Mesendoderm (in vitro differentiated cells): ENCODE data around the gene TRAPPC2L.

Source experiments
- DNase-seq: peaks from one replicate; pipeline ENCODE4 v3.0.0; 2013
- H2AK5ac ChIP-seq: 2 replicates; pipeline ENCODE4 v1.6.1; 2013; ENCODE audit warnings: low read length, inconsistent platforms
- H2BK120ac ChIP-seq: 2 replicates; pipeline ENCODE4 v1.6.1; 2013; ENCODE audit warnings: low read depth, mild to moderate bottlenecking, low read length, moderate library complexity, mixed read lengths
- H2BK15ac ChIP-seq: replicated peaks from 2 replicates; pipeline ENCODE4 v1.6.1; 2013; ENCODE audit warnings: low read depth, mild to moderate bottlenecking, moderate library complexity
- H2BK5ac ChIP-seq: 2 replicates; pipeline ENCODE4 v1.6.1; 2013; ENCODE audit warnings: low read length, inconsistent platforms
- H3K18ac ChIP-seq: 2 replicates; pipeline ENCODE4 v1.6.1; 2013; ENCODE audit warnings: mild to moderate bottlenecking, low read length, mixed read lengths
- H3K23ac ChIP-seq: one replicate; pipeline ENCODE4 v1.6.1; 2013; ENCODE audit warnings: low read length
- H3K27ac ChIP-seq: 2 replicates; pipeline ENCODE4 v1.5.1; 2013; ENCODE audit warnings: low read depth, mild to moderate bottlenecking, inconsistent platforms, low read length, moderate library complexity
- H3K27me3 ChIP-seq: 2 replicates; pipeline ENCODE4 v1.6.1; 2013; ENCODE audit warnings: low read length, control low read depth, mild to moderate bottlenecking, inconsistent platforms; ENCODE audit not compliant: insufficient read depth, poor library complexity
- H3K36me3 ChIP-seq: 2 replicates; pipeline ENCODE4 v1.6.1; 2013; ENCODE audit warnings: low read length, inconsistent platforms; ENCODE audit not compliant: control insufficient read depth, insufficient read depth
- H3K4ac ChIP-seq: one replicate; pipeline ENCODE4 v1.6.1; 2013; ENCODE audit warnings: low read depth, mild to moderate bottlenecking, low read length, moderate library complexity
- H3K4me1 ChIP-seq: 2 replicates; pipeline ENCODE4 v1.6.1; 2013; ENCODE audit warnings: low read depth, low read length, inconsistent platforms; ENCODE audit not compliant: control insufficient read depth
- H3K4me2 ChIP-seq: 2 replicates; pipeline ENCODE4 v1.6.1; 2013; ENCODE audit warnings: low read length
- H3K4me3 ChIP-seq: 2 replicates; pipeline ENCODE4 v1.5.1; 2013; ENCODE audit warnings: mild to moderate bottlenecking, low read length
- H3K56ac ChIP-seq: one replicate; pipeline ENCODE4 v1.6.1; 2013; ENCODE audit warnings: low read length
- H3K79me1 ChIP-seq: 2 replicates; pipeline ENCODE4 v1.6.1; 2013; ENCODE audit warnings: low read length, inconsistent platforms
- H3K79me2 ChIP-seq: 2 replicates; pipeline ENCODE4 v1.6.1; 2013; ENCODE audit warnings: mild to moderate bottlenecking, low read length; ENCODE audit not compliant: control insufficient read depth, insufficient read depth
- H3K9ac ChIP-seq: 2 replicates; pipeline ENCODE4 v1.6.1; 2013; ENCODE audit warnings: low read length, inconsistent platforms
- H4K5ac ChIP-seq: one replicate; pipeline ENCODE4 v1.6.1; 2013; ENCODE audit warnings: low read length
- H4K8ac ChIP-seq: one replicate; pipeline ENCODE4 v1.6.1; 2013; ENCODE audit warnings: low read depth, mild to moderate bottlenecking, control low read depth, low read length, moderate library complexity
- WGBS: extraction: QIAGEN DNeasy Blood & Tissue Kit; methylation state at CpG from one replicate; pipeline ENCODE4 v1.1.7; 2013; ENCODE audit warnings: low lambda C conversion rate, missing lambda C conversion rate; ENCODE audit not compliant: insufficient coverage; ENCODE audit errors: extremely low coverage; 5-methylcytosine and 5-hydroxymethylcytosine counted together

The TRAPPC2L gene

DNA sequence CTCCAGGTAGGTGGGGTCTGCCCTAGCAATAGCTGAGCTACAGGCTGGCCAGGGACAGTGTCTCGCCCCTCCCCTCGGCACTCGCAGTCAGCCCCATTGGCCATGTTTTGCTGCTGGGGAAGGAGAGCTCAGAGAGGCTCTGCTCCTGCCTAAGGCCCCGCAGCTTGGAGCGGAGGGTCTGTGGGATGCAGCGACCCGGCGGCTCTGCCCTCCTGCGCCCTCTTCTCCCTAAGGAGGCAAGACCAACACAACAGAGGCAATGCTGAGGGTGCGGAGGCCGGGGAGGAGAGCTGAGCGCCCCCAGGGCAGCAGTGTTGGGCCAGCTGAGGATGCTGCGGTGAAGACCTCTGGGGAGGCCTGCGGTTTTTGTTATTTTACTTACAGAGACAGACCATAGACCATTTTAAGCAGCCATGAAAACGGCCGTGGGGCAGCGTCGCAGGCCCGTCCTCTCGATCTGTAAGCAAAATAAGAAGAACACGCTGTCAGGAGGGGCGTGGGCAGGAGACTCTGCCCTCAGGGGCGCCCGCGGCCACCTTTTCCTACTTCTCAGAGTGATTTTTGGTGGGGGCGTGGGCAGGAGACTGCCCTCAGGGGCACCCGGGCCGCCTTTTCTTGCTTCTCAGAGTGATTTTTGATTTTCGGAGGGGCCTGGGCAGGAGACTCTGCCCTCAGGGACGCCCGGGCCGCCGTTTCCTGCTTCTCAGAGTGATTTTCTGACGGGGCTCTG, 40.9 kb downstream of the TRAPPC2L start:
- no peaks in the 10 kb centered on the region for H3K36me3 ChIP-seq
- WGBS, result no CpG with 5 or more reads among the region's 34 CpGs
- H2AK5ac ChIP-seq, result no peak overlapping the region
- H4K8ac ChIP-seq, result no peak overlapping the region
- no peak overlapping the region for H3K4me2 ChIP-seq
- H3K9ac ChIP-seq, result no peak overlapping the region
- H3K4me1 ChIP-seq, result no peaks in the 10 kb centered on the region
- no peak overlapping the region for H2BK5ac ChIP-seq
- no peaks in the 10 kb centered on the region for H3K79me2 ChIP-seq
- H3K4ac ChIP-seq, result no peak overlapping the region
- no peak overlapping the region for H3K27ac ChIP-seq
- no peak overlapping the region for H3K23ac ChIP-seq
- no peak overlapping the region for H3K4me3 ChIP-seq
- no peak overlapping the region for H3K18ac ChIP-seq
- DNase-seq, result no peak
- no peaks in the 10 kb centered on the region for H3K79me1 ChIP-seq
- no peak overlapping the region for H2BK120ac ChIP-seq
- no peak overlapping the region for H2BK15ac ChIP-seq
- no peak overlapping the region for H4K5ac ChIP-seq
- H3K27me3 ChIP-seq, result no peaks in the 10 kb centered on the region
- H3K56ac ChIP-seq, result no peak overlapping the region

- H4K8ac ChIP-seq, result no peak overlapping the region
- no peak overlapping the region for H4K5ac ChIP-seq
- H3K18ac ChIP-seq, result no peak overlapping the region
- H3K27me3 ChIP-seq, result no peaks in the 10 kb centered on the region
- no peak overlapping the region for H2BK120ac ChIP-seq
- no peak overlapping the region for H3K4me2 ChIP-seq
- no peak overlapping the region for H3K56ac ChIP-seq
- H3K36me3 ChIP-seq, result no peaks in the 10 kb centered on the region
- no peak overlapping the region for H2BK15ac ChIP-seq
- H3K4ac ChIP-seq, result no peak overlapping the region
- no peak for DNase-seq
- WGBS, result no CpG with 5 or more reads among the region's 41 CpGs
- H3K27ac ChIP-seq, result no peak overlapping the region
- H2AK5ac ChIP-seq, result no peak overlapping the region
- H3K9ac ChIP-seq, result no peak overlapping the region
- H2BK5ac ChIP-seq, result no peak overlapping the region
- no peaks in the 10 kb centered on the region for H3K79me1 ChIP-seq
- H3K79me2 ChIP-seq, result no peaks in the 10 kb centered on the region
- H3K4me1 ChIP-seq, result no peaks in the 10 kb centered on the region
- H3K4me3 ChIP-seq, result no peak overlapping the region
- no peak overlapping the region for H3K23ac ChIP-seq
Observed at GRCh38 chr16:88899901-88900661, 43.2 kb downstream of the TRAPPC2L start.

- Histone ChIP-seq H2BK5ac (no peak overlapping the region), H3K79me1 (no peaks in the 10 kb centered on the region), H2BK120ac (no peak overlapping the region), H3K27me3 (no peaks in the 10 kb centered on the region), H2BK15ac (no peak overlapping the region), H3K18ac (no peak overlapping the region), H3K4me3 (no peak overlapping the region), H4K5ac (no peak overlapping the region), H3K4ac (no peak overlapping the region), H3K36me3 (no peaks in the 10 kb centered on the region), H3K79me2 (no peaks in the 10 kb centered on the region), H3K23ac (no peak overlapping the region), H3K4me1 (no peaks in the 10 kb centered on the region), H3K4me2 (no peak overlapping the region), H3K9ac (no peak overlapping the region), H3K56ac (no peak overlapping the region), H2AK5ac (no peak overlapping the region), H4K8ac (no peak overlapping the region), H3K27ac (no peak overlapping the region)
- no peak for DNase-seq
- WGBS, result no CpG with 5 or more reads among the region's 12 CpGs
Observed at GRCh38 chr16:88900662-88901052, 43.7 kb downstream of the TRAPPC2L start.

DNA sequence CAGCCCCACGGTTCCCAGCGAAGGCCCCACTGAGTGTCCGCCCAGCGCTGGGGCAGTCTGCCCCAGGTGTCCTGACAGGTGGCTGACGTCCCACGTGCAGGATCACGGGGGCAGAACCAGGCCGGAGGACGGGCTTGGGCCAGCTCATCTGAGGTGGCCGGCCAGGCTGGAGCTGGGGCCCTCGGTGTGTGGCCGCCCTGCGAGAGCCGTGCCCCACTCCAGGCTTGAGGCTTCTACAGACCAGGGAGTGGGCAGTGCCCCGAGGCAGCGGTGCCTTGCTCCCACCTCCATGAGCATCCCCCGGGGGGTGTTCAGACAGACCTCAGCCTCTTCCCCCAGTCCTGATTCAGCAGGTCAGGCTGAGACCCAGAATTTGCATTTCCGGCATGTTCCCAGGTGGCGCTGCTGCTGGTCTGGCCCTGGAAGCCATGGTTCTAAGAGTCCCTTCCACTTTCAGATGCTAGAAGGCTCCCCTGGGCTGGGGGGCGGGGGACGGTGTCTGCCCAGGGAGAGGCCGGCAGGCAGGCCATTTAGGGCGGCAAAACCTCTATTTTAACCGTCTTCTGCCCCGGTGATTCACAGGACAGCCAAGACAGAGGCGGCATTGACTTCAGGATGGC, 44.9 kb downstream of the TRAPPC2L start:
- Histone ChIP-seq H2BK5ac (no peak overlapping the region), H3K4me3 (no peak overlapping the region), H3K56ac (peak overlapping the region; percentile 7), H3K27me3 (no peaks in the 10 kb centered on the region), H3K4me2 (no peak overlapping the region), H3K79me1 (no peaks in the 10 kb centered on the region), H3K36me3 (no peaks in the 10 kb centered on the region), H3K79me2 (no peaks in the 10 kb centered on the region), H2BK120ac (no peak overlapping the region), H2BK15ac (no peak overlapping the region), H3K18ac (no peak overlapping the region), H3K27ac (no peak overlapping the region), H2AK5ac (no peak overlapping the region), H4K8ac (no peak overlapping the region), H4K5ac (no peak overlapping the region), H3K23ac (no peak overlapping the region), H3K4me1 (no peaks in the 10 kb centered on the region), H3K4ac (no peak overlapping the region), H3K9ac (no peak overlapping the region)
- DNase-seq, result peak; percentile 34
- no CpG with 5 or more reads among the region's 26 CpGs for WGBS

DNA sequence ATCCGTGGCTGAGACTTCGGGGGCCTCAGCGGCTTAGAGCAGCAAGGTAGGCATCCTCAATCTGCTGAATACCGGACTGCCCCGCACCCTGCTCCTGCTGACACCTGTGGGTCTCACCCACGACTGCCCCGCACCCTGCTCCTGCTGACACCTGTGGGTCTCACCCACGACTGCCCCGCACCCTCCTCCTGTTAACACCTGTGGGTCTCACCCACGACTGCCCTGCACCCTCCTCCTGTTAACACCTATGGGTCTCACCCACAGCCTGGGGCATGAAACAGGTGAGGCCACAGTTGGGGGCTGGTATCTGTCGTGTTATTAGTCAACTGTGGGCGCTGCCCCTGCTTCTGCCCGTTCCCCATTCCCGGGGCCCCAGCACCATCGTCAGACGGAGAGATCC, 45.8 kb downstream of the TRAPPC2L start:
- no peak overlapping the region for H2BK5ac ChIP-seq
- H3K56ac ChIP-seq, result no peak overlapping the region
- no peak overlapping the region for H3K18ac ChIP-seq
- no peaks in the 10 kb centered on the region for H3K79me2 ChIP-seq
- no peak overlapping the region for H4K8ac ChIP-seq
- no peak overlapping the region for H3K4ac ChIP-seq
- H3K4me3 ChIP-seq, result no peak overlapping the region
- H3K9ac ChIP-seq, result no peak overlapping the region
- H3K27ac ChIP-seq, result no peak overlapping the region
- no peak overlapping the region for H3K23ac ChIP-seq
- H4K5ac ChIP-seq, result no peak overlapping the region
- no peak overlapping the region for H2BK120ac ChIP-seq
- H2AK5ac ChIP-seq, result no peak overlapping the region
- H3K4me2 ChIP-seq, result no peak overlapping the region
- no peaks in the 10 kb centered on the region for H3K27me3 ChIP-seq
- WGBS, result no CpG with 5 or more reads among the region's 16 CpGs
- DNase-seq, result no peak
- H3K4me1 ChIP-seq, result no peaks in the 10 kb centered on the region
- H3K79me1 ChIP-seq, result no peaks in the 10 kb centered on the region
- no peaks in the 10 kb centered on the region for H3K36me3 ChIP-seq
- H2BK15ac ChIP-seq, result no peak overlapping the region
